Neural cell (in vitro differentiated cells): ENCODE data around the gene TXNDC11.

ENCODE experiments used
- CTCF ChIP-seq: fragments of 450-650 bp; IDR thresholded peaks from 2 replicates; pipeline ENCODE4 v1.5.1; 2014; ENCODE audit warnings: antibody characterized with exemption, mild to moderate bottlenecking, moderate library complexity; ENCODE audit not compliant: poor library complexity, severe bottlenecking
- EP300 ChIP-seq: fragments of 450-650 bp; conservative IDR thresholded peaks from 2 replicates; pipeline ENCODE4 v1.6.1; 2014; ENCODE audit warnings: antibody characterized with exemption, mild to moderate bottlenecking, moderate library complexity; ENCODE audit not compliant: poor library complexity, severe bottlenecking
- MXI1 ChIP-seq: fragments of 450-650 bp; conservative IDR thresholded peaks from 2 replicates; pipeline ENCODE4 v1.6.1; 2014; ENCODE audit warnings: antibody characterized with exemption, mild to moderate bottlenecking; ENCODE audit not compliant: poor library complexity, severe bottlenecking
- POLR2AphosphoS5 ChIP-seq: IDR thresholded peaks from 2 replicates; pipeline ENCODE4 v1.6.1; 2012
- RAD21 ChIP-seq: fragments of 450-650 bp; conservative IDR thresholded peaks from 2 replicates; pipeline ENCODE4 v1.6.1; 2014; ENCODE audit warnings: antibody characterized with exemption, mild to moderate bottlenecking, moderate library complexity
- SMC3 ChIP-seq: fragments of 450-650 bp; conservative IDR thresholded peaks from 2 replicates; pipeline ENCODE4 v1.6.1; 2014; ENCODE audit warnings: antibody characterized with exemption, mild to moderate bottlenecking, moderate library complexity; ENCODE audit not compliant: poor library complexity
- TAF1 ChIP-seq: IDR thresholded peaks from 2 replicates; pipeline ENCODE4 v1.6.1; 2012; ENCODE audit warnings: low read depth

- TF ChIP-seq EP300 = no peak
- TF ChIP-seq CTCF = no peak
- TF ChIP-seq SMC3 = no peak
- no peak for TF ChIP-seq TAF1
- no peak for TF ChIP-seq MXI1
- TF ChIP-seq POLR2AphosphoS5 = no peak
- no peak for TF ChIP-seq RAD21
These were observed 3.7 kb downstream of the TXNDC11 start for GRCh38 chr16:11738742-11739544.
